Fibroblast of pulmonary artery (primary cell): ENCODE data around the gene MZF1.
A peak's percentile ranks its signal among the peaks of the same experiment; 100 is the strongest.

Experiments used
- DNase-seq: peaks from one replicate; pipeline ENCODE4 v3.0.0-alpha.2; 2010; ENCODE audit warnings: low read depth
- H3K4me3 ChIP-seq: replicated peaks from 2 replicates; pipeline ENCODE4 v1.5.1; 2011; ENCODE audit warnings: low read depth, mild to moderate bottlenecking, control low read depth, low read length, moderate library complexity
- TF ChIP-seq, protein P1 (sequence below): IDR thresholded peaks from 2 replicates; pipeline ENCODE4 v1.5.1; 2011; ENCODE audit warnings: mild to moderate bottlenecking, control low read depth, low read length, inconsistent platforms; ENCODE audit errors: missing control alignments

The MZF1 gene

GRCh38 chr19:58556622-58557220 lies 16.4 kb downstream of the MZF1 start:
- peak overlapping the region; percentile 99 for H3K4me3 ChIP-seq

GRCh38 chr19:58555920-58556621 lies 17.1 kb downstream of the MZF1 start:
- TF ChIP-seq, protein P1, sequence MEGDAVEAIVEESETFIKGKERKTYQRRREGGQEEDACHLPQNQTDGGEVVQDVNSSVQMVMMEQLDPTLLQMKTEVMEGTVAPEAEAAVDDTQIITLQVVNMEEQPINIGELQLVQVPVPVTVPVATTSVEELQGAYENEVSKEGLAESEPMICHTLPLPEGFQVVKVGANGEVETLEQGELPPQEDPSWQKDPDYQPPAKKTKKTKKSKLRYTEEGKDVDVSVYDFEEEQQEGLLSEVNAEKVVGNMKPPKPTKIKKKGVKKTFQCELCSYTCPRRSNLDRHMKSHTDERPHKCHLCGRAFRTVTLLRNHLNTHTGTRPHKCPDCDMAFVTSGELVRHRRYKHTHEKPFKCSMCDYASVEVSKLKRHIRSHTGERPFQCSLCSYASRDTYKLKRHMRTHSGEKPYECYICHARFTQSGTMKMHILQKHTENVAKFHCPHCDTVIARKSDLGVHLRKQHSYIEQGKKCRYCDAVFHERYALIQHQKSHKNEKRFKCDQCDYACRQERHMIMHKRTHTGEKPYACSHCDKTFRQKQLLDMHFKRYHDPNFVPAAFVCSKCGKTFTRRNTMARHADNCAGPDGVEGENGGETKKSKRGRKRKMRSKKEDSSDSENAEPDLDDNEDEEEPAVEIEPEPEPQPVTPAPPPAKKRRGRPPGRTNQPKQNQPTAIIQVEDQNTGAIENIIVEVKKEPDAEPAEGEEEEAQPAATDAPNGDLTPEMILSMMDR: no peak
- no peak overlapping the region for H3K4me3 ChIP-seq
- no peak for DNase-seq

More at GRCh38 chr19:58556622-58557220, 16.4 kb downstream of the MZF1 start:
- DNase-seq: no peak
- TF ChIP-seq, protein P1: no peak

DNA sequence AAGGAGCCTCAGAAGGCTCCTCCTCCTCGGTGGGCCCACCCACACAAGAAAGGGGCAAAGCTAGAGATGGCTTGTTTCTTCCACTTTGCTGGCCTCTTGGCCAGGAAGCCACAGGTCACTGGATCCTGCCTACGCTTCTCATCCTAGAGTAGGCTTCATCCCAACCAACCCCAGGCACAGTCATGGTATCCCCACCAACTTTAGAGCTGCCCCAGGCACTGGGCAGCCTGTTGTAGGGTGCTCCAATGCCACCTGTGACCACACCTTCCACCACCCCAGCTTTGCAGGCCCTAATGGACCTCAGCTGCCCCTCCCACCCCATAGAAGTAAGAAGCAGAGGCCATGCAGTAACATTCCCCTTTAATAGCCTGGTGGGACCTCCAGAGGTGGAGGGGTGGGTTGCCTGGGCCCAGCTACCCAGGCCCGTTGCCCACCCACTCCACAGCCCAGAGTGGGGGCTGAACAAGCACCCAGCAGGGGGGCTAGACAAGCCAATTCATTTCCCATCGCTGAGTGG lies 17.7 kb downstream of the MZF1 start:
- H3K4me3 ChIP-seq: peak overlapping the region; percentile 90
- no peak for DNase-seq
- TF ChIP-seq, protein P1: no peak

DNA sequence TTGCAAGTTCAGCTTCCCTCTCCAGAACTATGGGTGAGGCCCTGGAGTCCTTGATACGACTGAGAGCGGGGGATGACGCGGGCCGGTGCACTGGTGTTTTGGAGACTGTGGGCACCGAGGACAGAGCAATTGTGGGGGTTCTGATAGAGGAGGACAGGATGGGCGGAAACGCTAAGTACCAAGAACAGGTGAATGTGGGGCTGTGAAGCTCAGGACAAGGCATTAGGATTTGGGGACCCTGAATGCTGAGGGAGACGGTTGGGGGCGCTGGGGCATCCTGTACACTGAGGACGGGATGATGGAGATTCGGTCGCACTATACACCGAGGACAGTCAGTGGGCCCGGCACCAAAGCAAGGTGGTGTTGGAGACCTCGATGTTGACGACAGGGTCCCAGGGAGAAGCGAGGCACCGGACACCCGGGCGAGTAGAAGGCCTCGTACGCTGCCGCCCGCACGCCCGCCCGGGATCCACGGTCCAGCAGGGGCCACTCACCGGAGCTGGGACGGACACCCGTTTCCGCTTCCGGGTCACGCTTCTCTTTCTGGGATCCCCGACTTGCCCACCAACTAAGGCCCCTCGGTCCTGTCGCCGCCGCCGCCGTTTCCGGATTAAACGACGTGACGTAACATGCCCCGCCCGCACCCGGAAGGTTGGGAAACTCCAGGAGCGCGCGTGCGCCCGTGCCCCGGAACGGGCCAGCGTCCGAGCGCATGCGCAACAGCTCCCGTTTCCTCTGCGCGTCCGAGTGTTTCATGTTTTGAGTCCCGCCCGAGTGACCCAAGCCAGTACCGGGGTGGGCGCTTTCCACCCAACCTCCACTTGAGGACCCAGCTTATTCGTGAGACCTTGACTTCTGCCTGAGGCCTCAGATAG lies 18.4 kb downstream of the MZF1 start, which contains the start of gene CHMP2A:
TSS of gene CHMP2A (minus strand) at position 612 of the 875 bp plus-strand sequence. CDS start 893 bp downstream, outside the sequence.
- H3K4me3 ChIP-seq: peak within 1 kb of the TSS; percentile 90
- TF ChIP-seq, protein P1: no peak
- peak; percentile 97 for DNase-seq

DNA sequence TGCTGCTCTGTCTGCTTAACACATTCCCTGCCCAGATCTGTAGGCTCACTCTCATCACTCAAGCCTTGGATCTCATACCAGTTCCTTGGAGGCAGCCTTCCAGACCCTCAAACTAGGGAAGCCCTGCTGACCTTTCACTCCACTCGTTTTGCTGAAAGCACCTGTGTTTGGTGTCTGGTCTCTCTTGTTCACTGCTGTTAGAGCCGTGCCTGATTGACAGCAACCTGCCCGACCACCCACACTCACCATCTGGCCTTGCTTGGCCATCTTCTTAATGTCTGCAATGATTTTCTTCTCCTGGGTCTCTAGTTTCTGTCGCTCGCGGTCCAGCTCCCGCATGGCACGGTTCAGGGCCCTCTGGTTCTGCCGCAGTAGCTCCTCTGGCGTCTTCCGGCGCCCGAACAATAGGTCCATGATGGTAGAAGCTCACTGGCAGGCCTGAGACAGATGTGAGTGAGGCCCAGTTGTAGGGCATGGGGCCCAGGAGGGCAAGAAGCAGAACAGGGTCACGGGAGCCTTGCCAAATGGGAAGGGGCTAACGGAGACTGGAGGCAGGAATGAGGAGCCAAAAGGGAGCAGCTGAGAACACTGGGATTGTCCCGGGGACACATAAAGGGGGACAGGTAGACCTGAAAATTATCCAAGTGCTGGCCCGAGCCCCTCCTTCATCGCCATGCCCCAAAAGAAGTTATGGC lies 19.2 kb downstream of the MZF1 start:
- DNase-seq: no peak
- peak overlapping the region; percentile 90 for H3K4me3 ChIP-seq

More for the DNA sequence above, 19.2 kb downstream of the MZF1 start:
- TF ChIP-seq, protein P1: no peak
